HG02678 (cell line): Measurements from ENCODE around the gene EXOC6B.

Source experiments
- ATAC-seq: cut with Tn5 transposase; IDR thresholded peaks from one replicate; pipeline ENCODE4 v1.9.1; 2021; ENCODE audit warnings: mild to moderate bottlenecking, moderate library complexity; ENCODE audit not compliant: unreplicated experiment

Gene EXOC6B

DNA sequence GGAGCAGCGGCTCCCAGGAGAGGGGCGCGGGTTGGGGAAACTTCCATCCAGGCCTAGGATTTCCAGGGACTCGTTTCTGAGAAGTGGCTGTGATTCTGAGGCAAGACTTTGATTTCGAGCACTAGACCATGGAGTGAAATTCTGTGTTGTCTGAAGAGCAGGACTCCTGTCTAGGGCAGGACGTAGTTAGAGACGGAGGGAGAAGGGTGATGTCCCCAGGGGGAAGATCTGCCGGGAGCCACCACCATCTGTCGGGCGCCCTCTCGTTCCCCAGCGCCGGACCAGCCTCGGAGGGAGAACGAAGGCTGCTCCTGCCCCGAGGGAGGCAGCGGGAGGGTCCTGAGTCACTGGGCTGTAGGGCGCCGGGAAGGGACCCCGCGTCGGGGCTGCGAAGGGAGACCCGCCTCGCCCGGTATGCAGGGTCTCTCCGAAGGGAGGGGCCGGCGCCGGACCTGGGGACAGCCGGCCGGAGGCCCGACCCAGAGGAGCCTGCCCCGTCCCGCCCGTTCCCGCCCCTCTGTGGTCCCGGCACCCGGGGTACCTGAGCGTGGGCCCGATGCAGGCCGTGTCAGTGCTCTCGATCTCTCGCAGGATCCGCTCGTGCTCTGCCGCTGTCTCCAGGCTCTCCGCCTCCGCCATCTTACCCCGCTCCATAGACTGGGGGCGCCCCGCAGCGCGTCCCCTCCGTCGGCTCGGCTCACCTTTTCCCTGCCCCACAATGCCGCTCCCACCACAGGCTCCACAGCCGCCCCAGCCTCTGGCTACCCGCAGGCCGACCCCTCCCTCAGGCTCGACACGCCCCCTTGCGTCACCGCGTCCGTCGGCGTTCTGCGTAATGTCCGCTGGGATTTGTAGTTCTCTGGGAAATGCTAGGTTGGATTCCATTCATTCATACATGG lies at the start of gene EXOC6B:
EXOC6B (minus strand) TSS at position 777 of the 899 bp plus-strand sequence.
- ATAC-seq = peak; percentile 97

GRCh38 chr2:72871880-72872279 lies 46.0 kb upstream of the EXOC6B start:
- no peak for ATAC-seq

GRCh38 chr2:72871060-72871459 lies 45.2 kb upstream of the EXOC6B start:
- no peak for ATAC-seq

- ATAC-seq = no peak
These were observed 38.7 kb upstream of the EXOC6B start for GRCh38 chr2:72864500-72864899.

- no peak for ATAC-seq
These were observed 37.2 kb upstream of the EXOC6B start for GRCh38 chr2:72863046-72863445.

GRCh38 chr2:72862239-72862988 lies 36.6 kb upstream of the EXOC6B start:
- peak; percentile 94 for ATAC-seq

- peak; percentile 69 for ATAC-seq
These were observed 34.0 kb upstream of the EXOC6B start for GRCh38 chr2:72859831-72860262.

GRCh38 chr2:72851333-72851732 lies 25.5 kb upstream of the EXOC6B start:
- ATAC-seq = no peak

GRCh38 chr2:72849138-72849462 lies 23.3 kb upstream of the EXOC6B start:
- no peak for ATAC-seq

GRCh38 chr2:72848436-72849137 lies 22.8 kb upstream of the EXOC6B start:
- ATAC-seq = no peak

GRCh38 chr2:72847534-72848315 lies 21.9 kb upstream of the EXOC6B start:
- no peak for ATAC-seq

DNA sequence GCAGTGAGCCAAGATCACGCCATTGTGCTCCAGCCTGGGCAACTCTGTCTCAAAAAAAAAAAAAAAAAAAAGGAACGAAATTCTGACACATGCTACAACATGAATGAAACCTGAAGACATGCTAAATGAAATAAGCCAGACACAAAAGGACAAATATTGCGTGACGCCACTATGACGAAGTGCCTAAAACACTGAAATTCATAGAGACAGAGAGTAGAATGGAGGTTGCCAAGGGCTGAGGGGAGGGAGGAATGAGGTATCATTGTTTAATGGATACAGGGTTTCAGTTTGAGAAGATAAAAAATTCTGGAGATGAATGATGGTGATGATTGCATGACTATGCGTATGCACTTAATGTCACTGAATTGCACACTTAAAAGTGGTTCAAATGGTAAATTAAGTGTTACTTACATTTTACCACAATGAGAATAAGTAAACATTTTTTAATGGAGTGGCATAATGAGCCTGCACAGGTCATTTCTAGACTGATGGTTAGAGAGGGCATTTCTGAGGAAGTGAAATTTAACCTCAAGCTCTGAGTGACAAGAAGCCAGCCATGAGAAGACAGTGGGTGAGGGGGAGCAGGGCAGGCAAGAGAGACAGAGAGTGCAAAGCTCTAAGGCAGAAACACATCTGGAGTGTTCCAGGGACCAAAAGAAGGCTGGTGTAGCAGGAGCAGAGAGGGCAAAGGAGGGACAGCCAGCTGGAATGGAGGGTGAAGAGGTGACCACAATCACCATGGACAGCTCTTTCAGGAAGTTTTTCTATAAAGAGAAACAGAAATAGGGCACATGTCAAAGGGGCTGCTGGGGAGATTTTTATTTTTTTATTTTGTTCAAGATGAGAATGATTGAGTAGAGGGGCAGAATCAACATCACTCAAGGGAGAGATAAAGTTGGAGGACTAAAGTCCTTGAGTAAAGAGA lies 20.6 kb upstream of the EXOC6B start:
- ATAC-seq = peak; percentile 80

- ATAC-seq = no peak
These were observed 17.5 kb upstream of the EXOC6B start for GRCh38 chr2:72843301-72843700.

DNA sequence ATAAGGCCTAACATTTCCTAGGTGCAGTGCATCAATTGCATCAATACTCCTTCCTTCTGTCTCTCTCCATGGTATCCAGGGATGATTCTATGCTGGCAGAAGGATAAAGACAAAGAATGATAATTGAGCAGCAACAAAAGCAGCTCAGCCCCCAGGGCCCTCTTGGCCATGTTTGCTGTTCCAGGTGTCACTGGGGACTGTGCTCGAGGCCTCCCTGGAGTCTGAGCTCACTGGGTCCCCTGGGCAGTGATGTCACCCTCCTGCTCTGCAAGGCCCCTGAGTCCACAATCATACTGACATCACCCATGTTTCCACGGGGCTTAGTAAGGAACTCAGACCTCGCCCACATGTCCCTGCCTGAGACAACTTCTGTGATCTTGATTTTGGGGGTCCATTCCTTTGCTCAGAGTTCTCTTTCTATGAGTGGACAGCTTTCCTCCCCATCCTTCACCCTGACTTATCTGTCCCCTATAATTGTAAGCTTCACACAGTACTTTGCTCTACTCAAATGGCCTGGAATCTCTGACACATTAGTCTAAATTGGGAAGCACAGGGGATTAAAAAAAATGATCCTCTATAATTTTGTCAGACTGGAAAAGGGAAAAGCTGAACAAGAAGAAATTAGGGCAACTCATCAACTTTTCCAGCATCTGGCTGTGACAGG lies 15.8 kb upstream of the EXOC6B start:
- ATAC-seq = no peak

- no peak for ATAC-seq
These were observed 14.2 kb upstream of the EXOC6B start for GRCh38 chr2:72840066-72840465.

- ATAC-seq = no peak
These were observed 11.3 kb upstream of the EXOC6B start for GRCh38 chr2:72837171-72837570.

DNA sequence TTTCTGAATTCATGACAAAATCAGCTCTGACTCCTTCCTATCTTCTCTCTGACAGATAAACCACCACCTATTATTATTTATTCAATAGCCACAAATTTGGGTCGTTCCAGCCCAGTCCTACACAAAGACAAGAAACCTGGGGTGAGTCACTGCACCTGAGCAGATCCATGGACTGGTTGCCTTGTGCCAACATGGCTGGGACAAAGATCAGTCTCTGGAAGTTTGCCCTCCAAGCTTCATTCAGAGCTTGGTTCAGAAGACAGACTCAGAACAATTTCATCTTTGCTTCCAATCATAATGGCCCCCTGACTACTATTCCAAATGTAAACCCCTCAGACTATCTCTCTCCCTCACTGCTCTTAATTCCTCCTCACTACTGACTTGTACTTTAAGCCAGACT lies 9.6 kb upstream of the EXOC6B start:
- no peak for ATAC-seq

DNA sequence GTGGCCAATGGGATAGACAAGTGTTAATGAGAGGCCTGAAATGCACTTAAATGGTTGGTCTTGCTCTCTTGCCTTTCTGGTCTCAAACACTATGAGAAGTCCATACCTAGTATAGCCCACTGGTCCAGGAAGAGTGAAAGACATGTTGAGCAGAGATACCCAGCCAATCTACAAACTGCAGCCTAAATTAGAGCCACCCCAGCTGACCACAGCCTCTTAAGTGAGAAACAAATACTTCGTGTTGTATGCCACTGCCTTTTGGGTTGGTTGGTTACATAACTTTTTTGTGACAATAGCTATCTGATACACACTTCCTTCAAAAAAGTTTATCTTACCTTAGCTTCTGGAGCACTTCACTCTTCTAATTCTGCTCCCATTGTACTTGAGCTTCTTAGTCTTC lies 8.8 kb upstream of the EXOC6B start:
- no peak for ATAC-seq

GRCh38 chr2:72833084-72833714 lies 7.4 kb upstream of the EXOC6B start:
- no peak for ATAC-seq
